GM03348 (cell line): ENCODE measurements around the gene HABP2.

Experiments used
- DNase-seq: peaks from one replicate; pipeline ENCODE4 v3.0.0; 2012; ENCODE audit warnings: low spot score

HABP2 gene

GRCh38 chr10:113557903-113558321 is 5.1 kb downstream of the HABP2 start:
- no peak for DNase-seq

GRCh38 chr10:113560071-113560470 is 7.2 kb downstream of the HABP2 start:
- DNase-seq = no peak

GRCh38 chr10:113561214-113561613 is 8.4 kb downstream of the HABP2 start:
- no peak for DNase-seq

- no peak for DNase-seq
Measured at GRCh38 chr10:113562069-113562468, 9.2 kb downstream of the HABP2 start.

GRCh38 chr10:113562704-113563103 is 9.9 kb downstream of the HABP2 start:
- DNase-seq = no peak

GRCh38 chr10:113563306-113564088 is 10.6 kb downstream of the HABP2 start:
- DNase-seq = peak; percentile 93

- DNase-seq = peak; percentile 20
Measured at GRCh38 chr10:113565364-113565763, 12.5 kb downstream of the HABP2 start.

- no peak for DNase-seq
Measured at GRCh38 chr10:113566888-113567287, 14.0 kb downstream of the HABP2 start.

- no peak for DNase-seq
Measured at GRCh38 chr10:113569576-113569975, 16.7 kb downstream of the HABP2 start.

- no peak for DNase-seq
Measured at GRCh38 chr10:113572520-113573290, 19.9 kb downstream of the HABP2 start.

GRCh38 chr10:113573368-113573767 is 20.5 kb downstream of the HABP2 start:
- DNase-seq = no peak

GRCh38 chr10:113576852-113577251 is 24.0 kb downstream of the HABP2 start:
- DNase-seq = peak; percentile 56

- no peak for DNase-seq
Measured at GRCh38 chr10:113578773-113579172, 25.9 kb downstream of the HABP2 start.

- no peak for DNase-seq
Measured at GRCh38 chr10:113581092-113581491, 28.2 kb downstream of the HABP2 start.

GRCh38 chr10:113583571-113583970 is 30.7 kb downstream of the HABP2 start:
- no peak for DNase-seq

GRCh38 chr10:113585949-113586348 is 33.1 kb downstream of the HABP2 start:
- DNase-seq = no peak

- no peak for DNase-seq
Measured at GRCh38 chr10:113589201-113589770, 36.4 kb downstream of the HABP2 start.

GRCh38 chr10:113590581-113590980 is 37.7 kb downstream of the HABP2 start:
- no peak for DNase-seq

- no peak for DNase-seq
Measured at GRCh38 chr10:113592380-113592779, 39.5 kb downstream of the HABP2 start.

GRCh38 chr10:113594652-113595051 is 41.8 kb downstream of the HABP2 start:
- DNase-seq = no peak

- no peak for DNase-seq
Measured at GRCh38 chr10:113600569-113600968, 47.7 kb downstream of the HABP2 start.

- no peak for DNase-seq
Measured at GRCh38 chr10:113603057-113603777, 50.4 kb downstream of the HABP2 start.
